RWPE1 (cell line): ENCODE measurements around the gene CDH13.
A peak's percentile ranks its signal among the peaks of the same experiment; 100 is the strongest.

Experiments
- CTCF ChIA-PET: fragments of 350-600 bp; sonication (Branson Sonifier 250); formaldehyde crosslinking; extraction: SDS; loops from one replicate; lab custom pipeline; 2021; lab: Yijun Ruan, JAX
- POLR2A ChIA-PET: fragments of 400-600 bp; formaldehyde crosslinking; extraction: SDS; loops from one replicate; lab custom pipeline; 2020; ENCODE audit warnings: antibody characterized with exemption; ENCODE audit not compliant: low non-redundant PET; lab: Yijun Ruan, JAX
- DNase-seq: peaks from one replicate; pipeline ENCODE4 v3.0.0; 2012; ENCODE audit warnings: low spot score
- H3K27ac ChIP-seq: fragments of 450-650 bp; 2 replicates; pipeline ENCODE4 v1.5.1; 2017
- TF ChIP-seq, protein P1 (sequence below): fragments of 450-650 bp; conservative IDR thresholded peaks from 2 replicates; pipeline ENCODE4 v1.5.1; 2017; ENCODE audit warnings: low read depth, mild to moderate bottlenecking

CDH13 gene

DNA sequence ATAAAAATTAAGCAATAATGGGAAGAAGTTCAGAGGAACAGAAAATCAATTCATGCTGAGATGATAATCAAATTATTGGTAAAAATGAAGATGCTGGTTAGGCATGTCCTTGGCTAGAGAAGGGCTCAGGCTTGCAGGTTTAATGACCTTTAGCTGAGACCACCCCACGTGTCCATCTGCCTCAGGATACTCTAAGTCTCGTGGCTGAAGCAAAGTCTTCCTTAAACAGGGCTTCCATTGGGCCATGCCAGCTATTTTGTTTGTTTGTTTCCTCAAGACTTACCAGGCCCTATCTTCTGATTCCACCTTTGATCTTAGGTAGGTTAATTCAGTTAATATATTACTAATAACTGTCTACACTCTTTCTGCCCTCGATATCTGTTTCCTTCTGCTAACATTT is 366.0 kb downstream of the CDH13 start:
- TF ChIP-seq, protein P1, sequence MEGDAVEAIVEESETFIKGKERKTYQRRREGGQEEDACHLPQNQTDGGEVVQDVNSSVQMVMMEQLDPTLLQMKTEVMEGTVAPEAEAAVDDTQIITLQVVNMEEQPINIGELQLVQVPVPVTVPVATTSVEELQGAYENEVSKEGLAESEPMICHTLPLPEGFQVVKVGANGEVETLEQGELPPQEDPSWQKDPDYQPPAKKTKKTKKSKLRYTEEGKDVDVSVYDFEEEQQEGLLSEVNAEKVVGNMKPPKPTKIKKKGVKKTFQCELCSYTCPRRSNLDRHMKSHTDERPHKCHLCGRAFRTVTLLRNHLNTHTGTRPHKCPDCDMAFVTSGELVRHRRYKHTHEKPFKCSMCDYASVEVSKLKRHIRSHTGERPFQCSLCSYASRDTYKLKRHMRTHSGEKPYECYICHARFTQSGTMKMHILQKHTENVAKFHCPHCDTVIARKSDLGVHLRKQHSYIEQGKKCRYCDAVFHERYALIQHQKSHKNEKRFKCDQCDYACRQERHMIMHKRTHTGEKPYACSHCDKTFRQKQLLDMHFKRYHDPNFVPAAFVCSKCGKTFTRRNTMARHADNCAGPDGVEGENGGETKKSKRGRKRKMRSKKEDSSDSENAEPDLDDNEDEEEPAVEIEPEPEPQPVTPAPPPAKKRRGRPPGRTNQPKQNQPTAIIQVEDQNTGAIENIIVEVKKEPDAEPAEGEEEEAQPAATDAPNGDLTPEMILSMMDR: no peak
- no peak for DNase-seq
- CTCF ChIA-PET: interaction anchor here (0.6 kb wide), 1 partner anchor 223 kb away, joined by 9 read pairs; no protein-coding TSS in a partner anchor
- no peak overlapping the region for H3K27ac ChIP-seq
- POLR2A ChIA-PET: no interaction called here

DNA sequence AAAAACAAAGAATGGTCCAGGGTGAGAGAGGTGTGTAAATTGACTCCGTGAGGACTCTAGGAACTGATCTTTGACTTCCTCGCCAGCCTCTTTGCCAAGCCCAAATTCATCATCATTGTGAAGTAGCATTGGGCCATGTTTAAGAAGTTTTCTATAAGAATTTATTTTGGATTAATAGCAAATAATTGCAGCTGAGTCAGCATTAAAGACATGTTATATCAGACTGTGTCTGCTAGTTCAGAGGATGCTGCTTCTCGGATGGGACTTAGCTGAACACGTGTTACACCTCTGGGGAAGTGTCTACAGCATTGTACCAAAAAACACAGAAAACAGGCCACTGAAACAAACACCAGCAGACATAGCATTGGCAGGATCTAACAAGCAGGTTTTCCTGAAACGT is 366.6 kb downstream of the CDH13 start:
- DNase-seq: no peak
- TF ChIP-seq, protein P1: no peak
- CTCF ChIA-PET: no interaction called here
- H3K27ac ChIP-seq: no peak overlapping the region
- POLR2A ChIA-PET: no interaction called here

DNA sequence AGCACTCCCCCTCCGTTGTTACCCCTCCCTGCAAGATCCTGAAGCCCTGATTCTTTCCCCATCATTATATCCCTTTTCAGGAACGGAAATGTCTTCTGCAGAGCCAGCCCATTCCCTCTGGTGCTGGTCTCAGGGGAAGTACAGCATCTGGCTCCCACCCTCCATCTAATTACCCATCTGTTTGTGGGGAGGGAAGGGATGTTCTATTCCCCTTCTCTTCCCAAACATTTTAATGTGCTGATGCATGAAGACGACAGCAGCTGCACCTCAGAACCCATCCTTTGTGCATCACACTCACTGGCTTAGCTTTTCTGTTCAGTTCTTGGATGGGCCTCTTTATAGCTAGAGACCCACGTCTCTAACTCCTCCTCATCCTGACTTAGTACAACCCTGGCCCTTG is 367.2 kb downstream of the CDH13 start:
- ChIA-PET CTCF (no interaction called here), POLR2A (no interaction called here)
- DNase-seq: no peak
- TF ChIP-seq, protein P1: no peak
- H3K27ac ChIP-seq: no peak overlapping the region

DNA sequence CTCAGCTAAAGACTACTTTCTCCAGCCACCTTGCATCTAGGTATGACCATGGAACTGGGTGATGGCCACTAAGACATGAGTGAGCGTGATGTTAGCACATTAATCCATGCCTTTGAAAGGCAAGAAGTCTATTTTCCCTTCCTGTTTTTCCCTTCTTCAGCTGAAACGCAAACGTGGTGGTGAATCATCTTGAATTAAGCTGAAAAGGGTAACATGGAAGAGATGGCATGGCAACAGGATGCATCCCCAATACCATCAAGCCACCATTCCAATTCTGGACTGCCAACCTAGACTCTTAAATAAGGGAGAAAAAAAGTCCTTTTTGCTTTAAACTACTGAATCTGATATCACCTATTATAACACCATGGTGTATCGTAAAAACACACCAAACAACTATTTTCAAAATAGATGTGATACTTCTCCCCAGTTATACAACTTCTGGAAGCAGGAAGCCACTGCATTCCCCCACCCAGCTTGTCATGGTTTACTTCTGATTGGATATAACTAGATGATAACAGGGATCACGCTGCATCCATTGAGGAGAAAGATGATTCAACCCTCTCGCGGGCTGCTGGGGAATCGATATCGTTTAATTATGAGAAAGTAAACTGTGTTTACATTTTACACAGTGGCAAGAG is 368.6 kb downstream of the CDH13 start:
- ChIA-PET POLR2A (no interaction called here), CTCF (no interaction called here)
- H3K27ac ChIP-seq: no peak overlapping the region
- DNase-seq: no peak
- TF ChIP-seq, protein P1: no peak

DNA sequence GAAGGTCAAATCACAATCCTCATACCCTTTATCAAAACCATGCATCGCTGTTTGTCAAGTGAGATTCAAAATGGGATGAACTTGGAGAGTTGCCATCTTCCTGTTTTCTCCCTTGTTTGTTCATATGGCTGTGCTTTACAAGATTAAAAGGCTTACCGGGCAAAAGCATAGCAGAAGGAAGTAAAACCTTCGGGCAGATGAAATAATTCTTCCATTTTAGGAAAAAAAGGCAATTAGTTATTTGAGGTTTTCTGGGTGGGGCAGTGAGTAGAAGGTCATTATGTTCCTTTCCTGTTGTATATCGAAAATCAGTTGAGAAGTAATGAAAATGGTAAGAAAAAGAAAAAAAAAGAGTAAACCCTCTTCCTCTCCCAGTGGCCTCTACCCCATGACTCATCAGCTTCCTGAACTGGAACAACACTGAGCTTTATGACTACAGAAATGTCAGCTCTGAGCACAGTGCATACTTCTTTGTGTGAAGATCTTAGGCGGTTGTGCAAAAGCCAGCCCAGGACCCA is 369.2 kb downstream of the CDH13 start:
- DNase-seq: peak; percentile 20
- TF ChIP-seq, protein P1: no peak
- CTCF ChIA-PET: no interaction called here
- POLR2A ChIA-PET: no interaction called here
- H3K27ac ChIP-seq: no peak overlapping the region

DNA sequence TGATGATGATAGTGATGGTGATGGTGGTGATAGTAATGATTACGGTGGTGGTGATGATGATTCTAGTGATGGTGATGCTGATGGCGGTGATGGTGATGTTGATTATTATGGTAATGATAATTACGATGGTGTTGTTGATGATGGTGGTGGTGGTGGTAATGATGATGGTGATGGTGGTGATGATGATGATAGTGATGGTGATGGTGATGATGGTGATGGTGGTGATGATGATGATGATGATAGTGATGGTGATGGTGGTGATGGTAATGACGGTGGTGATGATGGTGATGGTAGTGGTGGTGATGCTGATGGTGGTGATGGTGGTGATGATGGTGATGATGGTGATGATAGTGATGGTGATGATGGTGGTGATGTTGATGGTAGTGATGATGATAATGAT is 370.0 kb downstream of the CDH13 start:
- DNase-seq: no peak
- no peak overlapping the region for H3K27ac ChIP-seq
- CTCF ChIA-PET: no interaction called here
- TF ChIP-seq, protein P1: no peak
- POLR2A ChIA-PET: no interaction called here
